Keratinocyte (primary cell): ENCODE measurements around the gene PCED1A.

ENCODE experiments used
- EZH2 ChIP-seq: IDR thresholded peaks from one replicate; pipeline ENCODE4 v1.6.1; 2012; ENCODE audit warnings: inconsistent platforms, mild to moderate bottlenecking, low read length, moderate library complexity
- TF ChIP-seq, protein P1 (sequence below), 3 experiments: IDR thresholded peaks in 1 of 3; conservative IDR thresholded peaks in 1 of 3; optimal IDR thresholded peaks in 1 of 3; 2 replicates in 2 of 3; 3 replicates in 1 of 3; pipeline versions ENCODE3 to v1.5.1; 2011; ENCODE audit warnings: low read length in 3 of 3, mild to moderate bottlenecking in 3 of 3, moderate library complexity in 2 of 3, control low read depth in 1 of 3, inconsistent platforms in 1 of 3; ENCODE audit not compliant: insufficient read depth in 2 of 3; ENCODE audit errors: extremely low read depth in 1 of 3

- TF ChIP-seq, protein P1, sequence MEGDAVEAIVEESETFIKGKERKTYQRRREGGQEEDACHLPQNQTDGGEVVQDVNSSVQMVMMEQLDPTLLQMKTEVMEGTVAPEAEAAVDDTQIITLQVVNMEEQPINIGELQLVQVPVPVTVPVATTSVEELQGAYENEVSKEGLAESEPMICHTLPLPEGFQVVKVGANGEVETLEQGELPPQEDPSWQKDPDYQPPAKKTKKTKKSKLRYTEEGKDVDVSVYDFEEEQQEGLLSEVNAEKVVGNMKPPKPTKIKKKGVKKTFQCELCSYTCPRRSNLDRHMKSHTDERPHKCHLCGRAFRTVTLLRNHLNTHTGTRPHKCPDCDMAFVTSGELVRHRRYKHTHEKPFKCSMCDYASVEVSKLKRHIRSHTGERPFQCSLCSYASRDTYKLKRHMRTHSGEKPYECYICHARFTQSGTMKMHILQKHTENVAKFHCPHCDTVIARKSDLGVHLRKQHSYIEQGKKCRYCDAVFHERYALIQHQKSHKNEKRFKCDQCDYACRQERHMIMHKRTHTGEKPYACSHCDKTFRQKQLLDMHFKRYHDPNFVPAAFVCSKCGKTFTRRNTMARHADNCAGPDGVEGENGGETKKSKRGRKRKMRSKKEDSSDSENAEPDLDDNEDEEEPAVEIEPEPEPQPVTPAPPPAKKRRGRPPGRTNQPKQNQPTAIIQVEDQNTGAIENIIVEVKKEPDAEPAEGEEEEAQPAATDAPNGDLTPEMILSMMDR (optimal IDR thresholded peaks at IDR 0.05 in 1 of 3, IDR thresholded peaks at IDR 0.05 in 1 of 3, conservative IDR thresholded peaks at IDR 0.05 in 1 of 3; ENCODE audit: extremely low read depth in 1 of 3, insufficient read depth in 2 of 3, low read length in 3 of 3), result no peak
- no peak for TF ChIP-seq EZH2
Observed at GRCh38 chr20:2797136-2797983, 43.1 kb downstream of the PCED1A start.
